ENCODE data around the gene NFATC3. TPM values are rescaled to one million over a fixed set of nuclear protein-coding genes. Genes with fewer than 3 reads are reported as not detected.

NFATC3 gene
- total RNA-seq, 1 donor from 2014 or later = 42.0 TPM

GRCh38 chr16:68223072-68223471 lies 137.9 kb downstream of the NFATC3 start:
- H3K27me3 Mint-ChIP-seq (ENCODE audit: unreplicated experiment) = no peaks in the 10 kb centered on the region
- DNase-seq (ENCODE audit: extremely low spot score, unreplicated experiment) = no peak
- H3K4me3 Mint-ChIP-seq (ENCODE audit: unreplicated experiment) = no peak overlapping the region
- peaks cover 3% of the 10 kb centered on the region for H3K36me3 Mint-ChIP-seq (ENCODE audit: unreplicated experiment)
- no peak for TF ChIP-seq CTCF (IDR thresholded peaks at IDR 0.05)
- no peak overlapping the region for H3K27ac Mint-ChIP-seq (ENCODE audit: unreplicated experiment)
- no peaks in the 10 kb centered on the region for H3K9me3 Mint-ChIP-seq (ENCODE audit: unreplicated experiment)
- H3K4me1 Mint-ChIP-seq (ENCODE audit: unreplicated experiment) = no peaks in the 10 kb centered on the region

GRCh38 chr16:68226116-68226515 lies 140.9 kb downstream of the NFATC3 start:
- TF ChIP-seq CTCF (IDR thresholded peaks at IDR 0.05) = no peak
- Mint-ChIP-seq H3K4me1 (ENCODE audit: unreplicated experiment) (peaks cover 10% of the 10 kb centered on the region), H3K27ac (ENCODE audit: unreplicated experiment) (no peak overlapping the region), H3K27me3 (ENCODE audit: unreplicated experiment) (no peaks in the 10 kb centered on the region), H3K4me3 (ENCODE audit: unreplicated experiment) (no peak overlapping the region), H3K36me3 (ENCODE audit: unreplicated experiment) (peaks cover 6% of the 10 kb centered on the region), H3K9me3 (ENCODE audit: unreplicated experiment) (no peaks in the 10 kb centered on the region)
- no peak for DNase-seq (ENCODE audit: extremely low spot score, unreplicated experiment)

GRCh38 chr16:68227183-68227793 lies 142.1 kb downstream of the NFATC3 start:
- H3K4me1 Mint-ChIP-seq (ENCODE audit: unreplicated experiment) = peaks cover 10% of the 10 kb centered on the region
- H3K9me3 Mint-ChIP-seq (ENCODE audit: unreplicated experiment) = no peaks in the 10 kb centered on the region
- no peak overlapping the region for H3K4me3 Mint-ChIP-seq (ENCODE audit: unreplicated experiment)
- no peak overlapping the region for H3K27ac Mint-ChIP-seq (ENCODE audit: unreplicated experiment)
- TF ChIP-seq CTCF (IDR thresholded peaks at IDR 0.05) = no peak
- DNase-seq (ENCODE audit: extremely low spot score, unreplicated experiment) = no peak
- H3K27me3 Mint-ChIP-seq (ENCODE audit: unreplicated experiment) = no peaks in the 10 kb centered on the region
- peaks cover 6% of the 10 kb centered on the region for H3K36me3 Mint-ChIP-seq (ENCODE audit: unreplicated experiment)

GRCh38 chr16:68227850-68228553 lies 142.8 kb downstream of the NFATC3 start:
- Mint-ChIP-seq H3K9me3 (ENCODE audit: unreplicated experiment) (no peaks in the 10 kb centered on the region), H3K27ac (ENCODE audit: unreplicated experiment) (no peak overlapping the region), H3K4me3 (ENCODE audit: unreplicated experiment) (no peak overlapping the region), H3K36me3 (ENCODE audit: unreplicated experiment) (peaks cover 6% of the 10 kb centered on the region), H3K27me3 (ENCODE audit: unreplicated experiment) (no peaks in the 10 kb centered on the region), H3K4me1 (ENCODE audit: unreplicated experiment) (peaks cover 10% of the 10 kb centered on the region)
- TF ChIP-seq CTCF (IDR thresholded peaks at IDR 0.05) = no peak
- no peak for DNase-seq (ENCODE audit: extremely low spot score, unreplicated experiment)

- Mint-ChIP-seq H3K9me3 (ENCODE audit: unreplicated experiment) (no peaks in the 10 kb centered on the region), H3K27ac (ENCODE audit: unreplicated experiment) (no peak overlapping the region), H3K36me3 (ENCODE audit: unreplicated experiment) (peaks cover 6% of the 10 kb centered on the region), H3K4me1 (ENCODE audit: unreplicated experiment) (peaks cover 10% of the 10 kb centered on the region), H3K4me3 (ENCODE audit: unreplicated experiment) (no peak overlapping the region), H3K27me3 (ENCODE audit: unreplicated experiment) (no peaks in the 10 kb centered on the region)
- TF ChIP-seq CTCF (IDR thresholded peaks at IDR 0.05) = no peak
- no peak for DNase-seq (ENCODE audit: extremely low spot score, unreplicated experiment)
These were observed 143.5 kb downstream of the NFATC3 start for GRCh38 chr16:68228652-68229051.

Measured in osteocyte (in vitro differentiated cells).